Pancreas (tissue), 10 donors: ENCODE measurements around the gene LDLRAD4. TPM values are rescaled to one million over a fixed set of nuclear protein-coding genes. Genes with fewer than 3 reads are reported as not detected.
A peak's percentile ranks its signal among the peaks of the same experiment; 100 is the strongest.

ENCODE experiments used
- ATAC-seq, 4 donors: fragments of 200-7000 bp; cut with Tn5 transposase; one replicate each; pipeline versions ENCODE4 v1.8.0 to v1.9.1; 2020; ENCODE audit warnings: mild to moderate bottlenecking in 4 of 4, moderate library complexity in 4 of 4
- DNase-seq, 6 donors: peaks; one replicate each; pipeline ENCODE4 v3.0.0-alpha.2; 2020
- FAIRE-seq: peaks from 2 replicates; lab custom pipeline; 2012; peaks lifted over from hg19 to GRCh38; lab: Jason Lieb, UNC
- H3K27ac ChIP-seq, 4 donors: fragments of 200-600 bp; sonication (generic); 1 replicate in 3 of 4; 2 replicates in 1 of 4; pipeline versions ENCODE4 v1.5.0 to v1.8.0; 2020
- H3K27me3 ChIP-seq, 4 donors: fragments of 200-600 bp; one replicate each; pipeline ENCODE4 v1.8.0; 2021
- H3K36me3 ChIP-seq, 3 donors: fragments of 200-600 bp; sonication (generic) in 1 of 3; one replicate each; pipeline versions ENCODE4 v1.5.0 to v1.8.0; 2020 to 2021
- H3K4me1 ChIP-seq, 3 donors: fragments of 200-600 bp; one replicate each; pipeline ENCODE4 v1.8.0; 2021
- H3K4me3 ChIP-seq, 4 donors: fragments of 200-600 bp; sonication (generic) in 2 of 4; one replicate each; pipeline versions ENCODE4 v1.5.0 to v1.8.0; 2020 to 2021
- H3K9me3 ChIP-seq, 4 donors: fragments of 200-600 bp; one replicate each; pipeline ENCODE4 v1.8.0; 2021
- WGBS, 2 donors: extraction: QIAGEN DNeasy Blood & Tissue Kit; methylation state at CpG; one replicate each; pipeline ENCODE4 v1.1.7; 2013; 5-methylcytosine and 5-hydroxymethylcytosine counted together
- intact Hi-C, 3 donors: fragments of 100-400 bp; cut with DNase I; formaldehyde crosslinking; loops; one replicate each; pipeline versions ENCODE4 v1.11.1 to v1.14.2; 2022
- polyA plus RNA-seq, 2 donors: library from polyadenylated mRNA; stranded (reverse); fragments of 200-250 nt; gene quantifications; one replicate each; pipeline ENCODE4 v1.2.3, GENCODE V29; 2013
- total RNA-seq, 6 donors: library from RNA; stranded (reverse); fragmentation: NEBNext Ultra II Directional in 4 of 6; extraction: Animal tissue kit (Norgen Biotek cat#: 25700) in 4 of 6; gene quantifications; one replicate each; pipeline versions ENCODE4 v1.2.1 to v1.2.4, GENCODE V29; 2021 to 2023
- TF ChIP-seq, protein P1 (sequence below), 4 donors: fragments of 200-600 bp; sonication (generic) in 3 of 4; IDR thresholded peaks; one replicate each; pipeline versions ENCODE4 v1.5.0 to v1.8.0; 2021; ENCODE audit warnings: antibody characterized with exemption in 4 of 4
- donor health status: healthy with polysubstance abuse.
- donor health status: DM: no; HTN: no; CAD: no; lungs with moderate emphysema.
- donor health status: DM: no; HTN: no; CAD: no.
- donor health status: control.
- donor health status: control.
- donor health status: Bipolar disorder and iron deficiency.
- donor health status: DM: yes; HTN: yes; CAD: no.
- donor health status: DM: no; HTN: no; CAD: no.
- donor health status: DM: no; HTN: no; CAD: no.
- donor health status: DM: yes; HTN: yes; CAD: no.

Gene LDLRAD4
- total and polyA plus RNA-seq, 8 donors = 2.5 to 21.8 (median 5.7) TPM

GRCh38 chr18:13558124-13558523, 339.6 kb downstream of the LDLRAD4 start:
- Histone ChIP-seq H3K36me3 (no peaks in the 10 kb centered on the region), H3K27ac (no peak overlapping the region), H3K27me3 (no peaks in the 10 kb centered on the region), H3K4me3 (no peak overlapping the region), H3K9me3 (no peaks in the 10 kb centered on the region), H3K4me1 (peaks cover 0 to 3% (median 0%) of the 10 kb centered on the region in 3 donors)
- FAIRE-seq (no peak), ATAC-seq (peak; percentile 66 to 83 (median 79)), DNase-seq (no peak)
- intact Hi-C loops = no loop called here
- 4 to 12% methylated on average over 5 of the region's 5 CpGs for WGBS, 2 donors
- TF ChIP-seq, protein P1, sequence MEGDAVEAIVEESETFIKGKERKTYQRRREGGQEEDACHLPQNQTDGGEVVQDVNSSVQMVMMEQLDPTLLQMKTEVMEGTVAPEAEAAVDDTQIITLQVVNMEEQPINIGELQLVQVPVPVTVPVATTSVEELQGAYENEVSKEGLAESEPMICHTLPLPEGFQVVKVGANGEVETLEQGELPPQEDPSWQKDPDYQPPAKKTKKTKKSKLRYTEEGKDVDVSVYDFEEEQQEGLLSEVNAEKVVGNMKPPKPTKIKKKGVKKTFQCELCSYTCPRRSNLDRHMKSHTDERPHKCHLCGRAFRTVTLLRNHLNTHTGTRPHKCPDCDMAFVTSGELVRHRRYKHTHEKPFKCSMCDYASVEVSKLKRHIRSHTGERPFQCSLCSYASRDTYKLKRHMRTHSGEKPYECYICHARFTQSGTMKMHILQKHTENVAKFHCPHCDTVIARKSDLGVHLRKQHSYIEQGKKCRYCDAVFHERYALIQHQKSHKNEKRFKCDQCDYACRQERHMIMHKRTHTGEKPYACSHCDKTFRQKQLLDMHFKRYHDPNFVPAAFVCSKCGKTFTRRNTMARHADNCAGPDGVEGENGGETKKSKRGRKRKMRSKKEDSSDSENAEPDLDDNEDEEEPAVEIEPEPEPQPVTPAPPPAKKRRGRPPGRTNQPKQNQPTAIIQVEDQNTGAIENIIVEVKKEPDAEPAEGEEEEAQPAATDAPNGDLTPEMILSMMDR (IDR thresholded peaks at IDR 0.05) = peak in 3 of 4 donors; percentile 15 to 37 (median 21)

DNA sequence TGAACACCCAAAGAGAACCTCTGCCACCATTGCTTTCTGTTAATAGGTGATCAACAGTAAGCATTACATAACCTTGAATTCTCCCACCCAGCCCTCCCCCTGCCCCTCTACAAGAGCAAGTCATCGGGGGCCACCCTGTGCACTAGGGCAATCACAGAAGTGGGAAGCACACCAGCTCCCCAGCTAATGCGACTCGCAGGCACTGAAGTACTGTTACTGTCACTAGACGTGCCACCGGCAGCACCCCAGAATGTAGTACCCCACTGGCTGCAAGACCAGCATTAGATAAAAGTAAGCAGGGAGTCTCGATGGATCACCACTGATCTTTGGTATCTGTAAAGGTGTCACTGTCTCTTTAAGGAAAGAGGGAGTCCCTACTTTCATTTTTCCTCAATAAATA, 340.2 kb downstream of the LDLRAD4 start:
- intact Hi-C loops = no loop called here
- H3K4me1 ChIP-seq = peaks cover 0 to 3% (median 0%) of the 10 kb centered on the region in 3 donors
- 62 to 66% methylated on average over 6 of the region's 6 CpGs for WGBS, 2 donors

GRCh38 chr18:13559754-13560153, 341.2 kb downstream of the LDLRAD4 start:
- no peaks in the 10 kb centered on the region for H3K9me3 ChIP-seq
- TF ChIP-seq, protein P1 (IDR thresholded peaks at IDR 0.05) = no peak
- ATAC-seq (no peak), DNase-seq (no peak), FAIRE-seq (no peak)
- no peak overlapping the region for H3K4me3 ChIP-seq
- peaks cover 0 to 3% (median 0%) of the 10 kb centered on the region in 3 donors for H3K4me1 ChIP-seq
- intact Hi-C loops = no loop called here
- H3K36me3 ChIP-seq = no peaks in the 10 kb centered on the region
- WGBS, 2 donors = 64 to 71% methylated on average over 4 of the region's 4 CpGs
- no peaks in the 10 kb centered on the region for H3K27me3 ChIP-seq
- no peak overlapping the region for H3K27ac ChIP-seq

More for the DNA sequence above, 340.2 kb downstream of the LDLRAD4 start:
- H3K9me3 ChIP-seq = no peaks in the 10 kb centered on the region
- H3K27me3 ChIP-seq = no peaks in the 10 kb centered on the region
- DNase-seq = no peak
- no peak overlapping the region for H3K27ac ChIP-seq
- TF ChIP-seq, protein P1 (IDR thresholded peaks at IDR 0.05) = no peak
- H3K4me3 ChIP-seq = no peak overlapping the region
- no peak for ATAC-seq
- no peaks in the 10 kb centered on the region for H3K36me3 ChIP-seq
- no peak for FAIRE-seq

GRCh38 chr18:13560306-13560705, 341.7 kb downstream of the LDLRAD4 start:
- WGBS, 2 donors = 75 to 80% methylated on average over 5 of the region's 5 CpGs
- intact Hi-C loops = no loop called here
- peak in 1 of 6 donors; percentile 1 for DNase-seq

DNA sequence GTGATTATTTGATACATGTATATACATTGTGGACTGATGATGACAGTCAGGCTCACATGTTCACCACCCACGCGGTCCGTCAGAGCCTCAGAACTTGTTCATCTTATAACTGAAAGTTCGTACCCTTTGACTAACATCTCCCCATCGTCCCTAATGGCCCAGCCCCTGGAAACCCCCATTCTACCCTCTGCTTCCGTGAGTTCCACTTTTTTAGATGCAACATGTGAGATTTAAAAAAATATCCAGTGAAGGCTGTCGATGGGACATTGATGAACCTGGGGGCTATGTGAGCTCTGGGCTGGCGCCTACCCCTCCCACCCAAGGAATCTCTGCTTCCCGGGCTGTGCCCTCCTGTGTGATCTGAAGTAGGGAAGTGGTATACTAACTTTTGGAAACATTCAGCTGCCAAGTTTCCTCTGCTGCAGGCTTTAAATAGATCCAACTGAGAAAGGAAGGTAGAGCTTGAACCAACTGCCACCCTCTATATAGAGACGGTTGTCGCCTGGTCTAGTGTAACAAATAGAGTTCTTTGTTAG, 344.0 kb downstream of the LDLRAD4 start:
- FAIRE-seq (no peak), DNase-seq (no peak), ATAC-seq (peak in 1 of 4 donors; percentile 6)
- no peaks in the 10 kb centered on the region for H3K9me3 ChIP-seq
- peak overlapping the region in 1 of 4 donors; percentile 3 for H3K27ac ChIP-seq
- peaks cover 0 to 3% (median 0%) of the 10 kb centered on the region in 3 donors for H3K4me1 ChIP-seq
- WGBS, 2 donors = 52% methylated on average over 11 of the region's 11 CpGs
- no peaks in the 10 kb centered on the region for H3K36me3 ChIP-seq
- TF ChIP-seq, protein P1 (IDR thresholded peaks at IDR 0.05) = no peak
- no peaks in the 10 kb centered on the region for H3K27me3 ChIP-seq
- no peak overlapping the region for H3K4me3 ChIP-seq
- intact Hi-C loops = no loop called here

More at GRCh38 chr18:13560306-13560705, 341.7 kb downstream of the LDLRAD4 start:
- TF ChIP-seq, protein P1 (IDR thresholded peaks at IDR 0.05) = no peak
- Histone ChIP-seq H3K27ac (no peak overlapping the region), H3K4me1 (peaks cover 0 to 3% (median 0%) of the 10 kb centered on the region in 3 donors), H3K36me3 (no peaks in the 10 kb centered on the region), H3K4me3 (no peak overlapping the region), H3K27me3 (no peaks in the 10 kb centered on the region), H3K9me3 (no peaks in the 10 kb centered on the region)
- ATAC-seq (no peak), FAIRE-seq (no peak)
